Breast epithelium (tissue), 3 donors: Measurements from ENCODE around the gene F2R.
"Not testable (repeated sequence)": the region's sequence is repeated elsewhere in the genome, so short reads cannot be mapped to it uniquely, and the experiment has no call there.

Experiments used
- POLR2A ChIP-seq: fragments of 450-650 bp; IDR thresholded peaks from one replicate; pipeline ENCODE4 v1.6.1; 2016; ENCODE audit warnings: antibody characterized with exemption, mild to moderate bottlenecking, moderate library complexity
- POLR2AphosphoS5 ChIP-seq, 3 donors: sonication (generic); formaldehyde crosslinking; IDR thresholded peaks; one replicate each; pipeline ENCODE4 v1.6.1; 2017; ENCODE audit warnings: antibody characterized with exemption in 3 of 3
- TF ChIP-seq, protein P1 (sequence below), 3 donors: fragments of 450-650 bp; IDR thresholded peaks; one replicate each; pipeline ENCODE4 v1.5.1; 2016 to 2017; ENCODE audit warnings: antibody characterized with exemption in 3 of 3, mild to moderate bottlenecking in 3 of 3, moderate library complexity in 3 of 3

DNA sequence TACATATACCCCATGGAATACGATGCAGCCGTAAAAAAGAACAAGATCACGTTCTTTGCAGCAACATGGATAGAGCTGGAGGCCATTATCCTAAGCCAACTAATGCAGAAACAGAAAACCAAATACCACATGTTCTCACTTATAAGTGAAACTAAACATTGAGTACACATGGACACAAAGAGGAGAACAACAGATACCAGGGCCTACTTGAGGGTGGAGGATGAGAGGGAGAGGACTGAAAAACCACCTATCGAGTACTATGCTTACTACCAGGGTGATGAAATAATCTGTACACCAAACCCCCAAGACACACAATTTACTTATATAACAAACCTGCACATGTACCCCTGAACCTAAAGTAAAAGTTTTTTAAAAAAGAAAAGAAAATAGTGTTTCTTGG, 25.6 kb downstream of the F2R start:
- TF ChIP-seq, protein P1, sequence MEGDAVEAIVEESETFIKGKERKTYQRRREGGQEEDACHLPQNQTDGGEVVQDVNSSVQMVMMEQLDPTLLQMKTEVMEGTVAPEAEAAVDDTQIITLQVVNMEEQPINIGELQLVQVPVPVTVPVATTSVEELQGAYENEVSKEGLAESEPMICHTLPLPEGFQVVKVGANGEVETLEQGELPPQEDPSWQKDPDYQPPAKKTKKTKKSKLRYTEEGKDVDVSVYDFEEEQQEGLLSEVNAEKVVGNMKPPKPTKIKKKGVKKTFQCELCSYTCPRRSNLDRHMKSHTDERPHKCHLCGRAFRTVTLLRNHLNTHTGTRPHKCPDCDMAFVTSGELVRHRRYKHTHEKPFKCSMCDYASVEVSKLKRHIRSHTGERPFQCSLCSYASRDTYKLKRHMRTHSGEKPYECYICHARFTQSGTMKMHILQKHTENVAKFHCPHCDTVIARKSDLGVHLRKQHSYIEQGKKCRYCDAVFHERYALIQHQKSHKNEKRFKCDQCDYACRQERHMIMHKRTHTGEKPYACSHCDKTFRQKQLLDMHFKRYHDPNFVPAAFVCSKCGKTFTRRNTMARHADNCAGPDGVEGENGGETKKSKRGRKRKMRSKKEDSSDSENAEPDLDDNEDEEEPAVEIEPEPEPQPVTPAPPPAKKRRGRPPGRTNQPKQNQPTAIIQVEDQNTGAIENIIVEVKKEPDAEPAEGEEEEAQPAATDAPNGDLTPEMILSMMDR (IDR thresholded peaks at IDR 0.05), result not testable (repeated sequence)
- not testable (repeated sequence) for TF ChIP-seq POLR2AphosphoS5 (IDR thresholded peaks at IDR 0.05); POLR2A
